Motor neuron (in vitro differentiated cells): ENCODE measurements around the gene DLL1. TPM values are rescaled to one million over a fixed set of nuclear protein-coding genes. Genes with fewer than 3 reads are reported as not detected.

ENCODE experiments used
- ATAC-seq, 8 experiments: fragments of 200-7000 bp; cut with Tn5 transposase; replicated peaks in 6 of 8; 2 replicates each; pipeline ENCODE4 v1.8.0; 2021; ENCODE audit warnings: mild to moderate bottlenecking in 8 of 8, moderate library complexity in 8 of 8
- H3K27ac ChIP-seq, 2 donors: fragments of 250-450 bp; sonication (Bioruptor Pico); 2 replicates each; pipeline ENCODE4 v1.9.0; 2021; ENCODE audit warnings: antibody characterized with exemption in 2 of 2, mild to moderate bottlenecking in 2 of 2, moderate library complexity in 1 of 2
- H3K4me1 ChIP-seq, 2 donors: fragments of 250-450 bp; sonication (Bioruptor Pico); replicated peaks in 1 of 2; 2 replicates each; pipeline ENCODE4 v1.6.1; 2021; ENCODE audit warnings: antibody characterized with exemption in 2 of 2, mild to moderate bottlenecking in 2 of 2, moderate library complexity in 1 of 2
- H3K4me3 ChIP-seq, 5 donors: fragments of 250-450 bp; sonication (Bioruptor Pico); 2 replicates each; pipeline ENCODE4 v1.9.0; 2021; ENCODE audit warnings: antibody characterized with exemption in 5 of 5, mild to moderate bottlenecking in 5 of 5, moderate library complexity in 4 of 5
- WGBS, 10 experiments: fragments of 450-650 bp; shearing (Covaris generic); methylation state at CpG; one replicate each; pipeline ENCODE4 v1.0.0; 2022; 5-methylcytosine and 5-hydroxymethylcytosine counted together
- in situ Hi-C, 9 experiments: fragments of 400-800 bp; cut with MboI; loops; one replicate each; pipeline ENCODE4 v1.15.0; 2021; ENCODE audit warnings: low sequenced_read_pairs in 9 of 9, low pct_unique_long_range_greater_than_20kb in 2 of 9; ENCODE audit not compliant: unreplicated experiment in 9 of 9
- total RNA-seq, 8 experiments: library from RNA; unstranded; fragments of 300-600 nt; gene quantifications; 2 replicates each; pipeline versions ENCODE4 v1.2.3 to v1.2.4, GENCODE V29; 2022

DLL1 gene
- total RNA-seq, 8 experiments from 2014 or later = 2.9 to 85.9 (median 10.7) TPM

DNA sequence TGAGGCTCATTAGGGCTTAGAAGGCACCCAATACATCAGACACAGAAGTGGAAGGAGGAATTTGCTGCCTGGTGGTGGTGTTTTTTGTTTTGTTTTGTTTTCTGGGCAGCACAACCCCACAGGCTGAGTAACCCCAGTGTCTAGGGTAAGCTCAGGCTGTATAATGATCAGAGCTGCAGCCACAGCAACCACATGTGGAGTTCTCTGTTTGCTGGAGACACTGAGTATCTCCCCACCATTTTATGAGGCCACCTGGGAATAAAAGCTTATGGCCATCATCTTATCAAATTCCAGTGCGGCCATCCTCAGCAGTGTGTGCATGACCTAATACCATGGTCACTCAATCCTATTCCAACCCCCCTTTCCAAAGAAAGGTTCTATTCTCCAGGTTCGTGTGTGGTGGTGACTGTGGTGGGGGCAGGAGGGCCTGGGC is 3.4 kb upstream of the DLL1 start:
- ATAC-seq = no peak
- Histone ChIP-seq H3K27ac (no peak overlapping the region), H3K4me1 (peaks cover 52 to 58% of the 10 kb centered on the region in 2 donors), H3K4me3 (no peak overlapping the region)
- 0 to 63% (median 40%) methylated on average over 1 to 2 of the region's 2 CpGs; no CpG with 5 or more reads in 5 of the 10 experiments for WGBS, 10 experiments
- in situ Hi-C loops = loop anchor here in 2 of 9 experiments (25.0 kb wide), 1 partner anchor 457 kb away; no protein-coding TSS in a partner anchor

DNA sequence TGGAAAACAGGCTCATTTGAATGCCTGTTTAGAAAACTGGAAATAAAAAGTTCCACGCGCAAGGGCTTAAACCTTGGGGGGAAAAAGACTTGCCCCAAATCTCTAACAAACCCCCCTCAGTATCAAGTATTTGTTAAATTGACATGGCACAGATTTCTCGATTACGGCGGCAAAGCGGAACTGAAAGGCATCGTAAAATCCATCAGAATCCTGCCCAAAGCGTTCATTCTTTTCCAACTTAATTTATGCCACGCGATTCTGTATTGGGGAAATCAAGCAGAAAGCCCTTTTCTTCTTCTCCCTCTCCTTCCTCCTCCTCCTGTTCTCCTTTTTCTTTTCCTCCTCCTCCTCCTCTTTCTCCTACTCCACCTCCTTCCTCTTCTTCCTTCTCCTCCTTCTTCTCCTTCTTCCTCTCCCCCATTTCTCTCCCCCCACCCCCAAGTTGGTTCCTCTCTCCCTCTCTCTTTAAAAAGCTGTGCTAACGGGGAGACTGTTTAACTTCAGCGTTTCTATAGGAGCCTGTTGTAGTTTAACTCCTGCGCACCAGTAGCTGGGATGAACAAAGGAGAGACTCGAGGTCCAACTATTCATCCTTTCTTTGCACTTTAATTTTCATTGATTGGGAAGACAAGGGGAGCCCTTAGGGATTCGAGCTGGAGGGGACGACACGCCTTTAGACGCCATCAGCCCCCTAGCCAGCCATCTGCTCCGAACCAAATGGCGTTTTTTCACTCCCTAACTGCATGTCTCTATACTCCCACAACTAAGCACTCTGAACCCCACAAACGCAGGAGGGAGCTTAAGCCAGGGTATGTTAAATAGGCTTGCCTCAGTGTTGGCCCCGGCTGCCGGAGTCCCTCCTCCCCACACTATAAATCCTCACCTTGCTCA is 2.7 kb upstream of the DLL1 start:
- H3K4me3 ChIP-seq = peak overlapping the region in 1 of 5 donors; percentile 8
- in situ Hi-C loops = loop anchor here in 2 of 9 experiments (25.0 kb wide), 1 partner anchor 456 kb away; no protein-coding TSS in a partner anchor
- H3K27ac ChIP-seq = no peak overlapping the region
- H3K4me1 ChIP-seq = peaks cover 55 to 56% of the 10 kb centered on the region in 2 donors
- 0 to 32% (median 9%) methylated on average over 3 to 18 of the region's 23 CpGs for WGBS, 10 experiments
- no peak for ATAC-seq

- Histone ChIP-seq H3K27ac (peak overlapping the region in 1 of 2 donors; percentile 40), H3K4me1 (peaks cover 60 to 61% of the 10 kb centered on the region in 2 donors), H3K4me3 (peak overlapping the region in 2 of 5 donors; percentile 48 to 86)
- WGBS, 10 experiments = 0 to 19% (median 5%) methylated on average over 1 to 9 of the region's 13 CpGs; no CpG with 5 or more reads in 2 of the 10 experiments
- in situ Hi-C loops = loop anchor here in 2 of 9 experiments (25.0 kb wide), 1 partner anchor 455 kb away; no protein-coding TSS in a partner anchor
- ATAC-seq = no peak
Measured at GRCh38 chr6:170292407-170293158, 1.7 kb upstream of the DLL1 start.

GRCh38 chr6:170292111-170292406 is 1.2 kb upstream of the DLL1 start:
- peak overlapping the region; percentile 40 to 87 for H3K27ac ChIP-seq
- in situ Hi-C loops = loop anchor here in 2 of 9 experiments (25.0 kb wide), 1 partner anchor 455 kb away; no protein-coding TSS in a partner anchor
- 0 to 10% (median 0%) methylated on average over 2 to 5 of the region's 11 CpGs; no CpG with 5 or more reads in 6 of the 10 experiments for WGBS, 10 experiments
- peaks cover 59 to 60% of the 10 kb centered on the region in 2 donors for H3K4me1 ChIP-seq
- no peak for ATAC-seq
- H3K4me3 ChIP-seq = peak overlapping the region; percentile 48 to 86 (median 78)

DNA sequence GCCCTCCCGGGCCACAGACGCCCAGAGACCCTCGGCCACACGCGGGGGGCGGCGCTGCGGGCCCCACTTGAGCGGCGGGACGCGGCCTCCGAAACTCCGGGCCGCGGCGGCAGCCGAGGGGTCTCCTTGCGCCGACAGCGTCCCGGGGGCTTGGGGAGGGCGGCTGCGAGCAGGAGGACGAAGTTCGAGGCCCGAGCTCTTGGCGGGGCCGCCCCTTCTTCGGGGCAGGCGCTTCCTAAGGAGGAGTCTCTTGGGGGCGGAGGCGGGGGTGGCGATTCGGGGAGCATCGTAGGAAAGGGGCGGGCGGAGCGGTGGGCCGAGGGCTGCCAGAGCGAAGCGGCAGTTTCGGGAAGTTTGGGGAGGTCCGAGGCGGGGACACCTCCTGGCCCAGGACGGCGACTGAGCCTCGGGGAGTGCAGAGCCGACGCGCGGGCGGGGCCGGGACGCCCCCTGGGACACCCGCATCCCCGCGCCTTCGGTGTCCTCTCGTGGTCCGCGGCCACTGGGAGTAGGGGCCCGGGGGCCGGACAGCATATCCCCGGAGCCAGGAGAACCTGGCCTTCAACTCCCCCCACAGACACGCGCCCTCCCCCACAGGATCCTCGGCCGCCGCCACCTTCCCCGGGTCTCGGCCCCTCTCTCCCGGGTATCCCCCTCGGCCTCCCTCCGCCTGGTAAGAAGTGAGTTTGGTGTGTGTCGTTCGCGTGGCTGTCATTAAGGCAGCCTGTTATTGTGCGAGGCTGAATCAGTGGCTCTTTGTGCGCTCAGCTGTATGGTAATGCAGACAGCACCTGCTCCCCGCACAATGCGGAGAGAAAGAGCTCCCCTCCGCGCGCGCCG is 613 bp upstream of the DLL1 start:
- peak; percentile 3 to 61 (median 54) for ATAC-seq

GRCh38 chr6:170289951-170290295 is 955 bp downstream of the DLL1 start:
- peak in 7 of 8 experiments; percentile 2 to 37 (median 16) for ATAC-seq
- in situ Hi-C loops = loop anchor here in 2 of 9 experiments (25.0 kb wide), 1 partner anchor 453 kb away; no protein-coding TSS in a partner anchor
- H3K4me3 ChIP-seq = peak overlapping the region; percentile 48 to 86 (median 78)
- WGBS, 10 experiments = 0% methylated on average over 1 of the region's 41 CpGs; no CpG with 5 or more reads in 9 of the 10 experiments
- peaks cover 61 to 64% of the 10 kb centered on the region in 2 donors for H3K4me1 ChIP-seq
- peak overlapping the region; percentile 64 to 70 for H3K27ac ChIP-seq

More for the DNA sequence above, 613 bp upstream of the DLL1 start:
- Histone ChIP-seq H3K27ac (peak overlapping the region; percentile 84 to 87), H3K4me1 (peaks cover 59 to 60% of the 10 kb centered on the region in 2 donors), H3K4me3 (peak overlapping the region; percentile 48 to 86 (median 78))
- in situ Hi-C loops = loop anchor here in 2 of 9 experiments (25.0 kb wide), 1 partner anchor 454 kb away; no protein-coding TSS in a partner anchor
- 0% methylated on average over 3 to 6 of the region's 87 CpGs; no CpG with 5 or more reads in 8 of the 10 experiments for WGBS, 10 experiments

DNA sequence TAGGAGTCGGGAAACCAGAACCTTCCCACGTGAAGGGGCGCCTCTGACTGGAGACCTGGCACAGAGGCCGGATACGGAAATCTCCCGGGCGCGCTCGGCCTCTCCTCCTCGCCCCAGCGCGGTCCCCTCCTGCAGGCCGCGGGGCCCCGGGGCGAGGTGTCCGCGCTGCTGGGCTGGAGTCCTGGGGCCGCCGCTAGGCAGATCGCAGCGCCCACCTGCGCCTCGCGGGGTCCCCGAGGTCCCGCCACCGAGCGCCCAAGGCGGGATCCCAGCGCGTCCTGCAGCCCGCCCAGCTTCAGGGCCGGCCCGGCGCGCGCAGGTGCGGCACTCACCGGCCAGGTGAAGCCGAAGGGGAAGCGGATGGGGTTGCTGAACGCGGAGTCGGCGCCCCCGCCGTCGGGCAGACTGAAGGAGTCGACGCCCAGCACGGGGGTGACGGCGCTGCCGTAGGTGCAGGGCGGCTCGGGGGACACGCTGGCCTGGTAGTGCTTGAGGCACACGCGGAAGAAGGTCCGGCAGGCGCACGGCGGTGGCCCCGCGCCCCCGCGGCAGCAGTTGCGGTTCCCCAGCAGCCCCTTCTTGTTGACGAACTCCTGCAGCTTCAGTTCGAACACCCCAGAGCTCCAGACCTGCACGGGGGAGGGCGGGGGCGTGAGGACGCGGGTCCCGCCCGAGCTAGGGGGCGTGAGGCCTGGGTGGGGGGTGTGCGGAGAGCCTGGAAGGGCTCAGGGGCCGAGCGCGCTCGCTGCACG is 1.5 kb downstream of the DLL1 start:
- peak in 5 of 8 experiments; percentile 0 to 20 (median 10) for ATAC-seq
- Histone ChIP-seq H3K4me3 (peak overlapping the region; percentile 48 to 86 (median 78)), H3K4me1 (peaks cover 55 to 58% of the 10 kb centered on the region in 2 donors), H3K27ac (peak overlapping the region; percentile 64 to 70)
- in situ Hi-C loops = loop anchor here in 2 of 9 experiments (25.0 kb wide), 1 partner anchor 452 kb away; no protein-coding TSS in a partner anchor
- 0 to 100% (median 2%) methylated on average over 1 to 14 of the region's 85 CpGs; no CpG with 5 or more reads in 6 of the 10 experiments for WGBS, 10 experiments

DNA sequence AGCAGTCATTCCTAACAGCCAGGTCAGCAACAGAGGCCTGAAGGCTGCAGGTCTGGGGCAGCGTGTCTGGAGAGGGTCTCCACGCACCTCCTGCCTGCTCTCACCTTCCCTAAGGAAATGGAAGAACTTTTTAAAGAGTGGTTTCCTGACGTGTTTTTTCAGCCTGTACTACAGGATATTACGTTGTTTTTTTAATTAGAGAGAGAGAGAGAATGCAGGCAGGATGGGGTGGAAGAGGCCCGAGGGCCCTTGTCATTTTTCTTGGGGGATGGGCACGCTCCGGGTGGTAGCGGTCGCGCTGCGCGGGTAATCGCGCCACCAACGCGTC is 2.1 kb downstream of the DLL1 start:
- H3K4me1 ChIP-seq = peaks cover 50 to 53% of the 10 kb centered on the region in 2 donors
- in situ Hi-C loops = loop anchor here in 2 of 9 experiments (25.0 kb wide), 1 partner anchor 452 kb away; no protein-coding TSS in a partner anchor
- ATAC-seq = no peak
- H3K4me3 ChIP-seq = peak overlapping the region; percentile 48 to 86 (median 78)
- H3K27ac ChIP-seq = no peak overlapping the region
- WGBS, 10 experiments = 4 to 100% (median 13%) methylated on average over 2 to 11 of the region's 16 CpGs; no CpG with 5 or more reads in 4 of the 10 experiments

- WGBS, 10 experiments = 40 to 92% (median 64%) methylated on average over 6 to 12 of the region's 33 CpGs; no CpG with 5 or more reads in 5 of the 10 experiments
- in situ Hi-C loops = loop anchor here in 2 of 9 experiments (25.0 kb wide), 1 partner anchor 451 kb away; no protein-coding TSS in a partner anchor
- H3K4me1 ChIP-seq = peaks cover 43 to 46% of the 10 kb centered on the region in 2 donors
- H3K4me3 ChIP-seq = peak overlapping the region; percentile 48 to 86 (median 78)
- H3K27ac ChIP-seq = no peak overlapping the region
- ATAC-seq = no peak
Measured at GRCh38 chr6:170288091-170288631, 2.7 kb downstream of the DLL1 start.

GRCh38 chr6:170287371-170287876 is 3.5 kb downstream of the DLL1 start:
- no peak for ATAC-seq
- 60 to 97% (median 69%) methylated on average over 1 to 5 of the region's 12 CpGs; no CpG with 5 or more reads in 6 of the 10 experiments for WGBS, 10 experiments
- Histone ChIP-seq H3K4me3 (peak overlapping the region in 4 of 5 donors; percentile 3 to 12 (median 6)), H3K27ac (no peak overlapping the region), H3K4me1 (peaks cover 36 to 39% of the 10 kb centered on the region in 2 donors)
- in situ Hi-C loops = loop anchor here in 2 of 9 experiments (25.0 kb wide), 1 partner anchor 450 kb away; no protein-coding TSS in a partner anchor

- H3K27ac ChIP-seq = no peak overlapping the region
- H3K4me3 ChIP-seq = peak overlapping the region in 3 of 5 donors; percentile 0 to 7 (median 5)
- WGBS, 10 experiments = 13 to 57% methylated on average over 1 of the region's 2 CpGs; no CpG with 5 or more reads in 8 of the 10 experiments
- in situ Hi-C loops = loop anchor here in 2 of 9 experiments (25.0 kb wide), 1 partner anchor 450 kb away; no protein-coding TSS in a partner anchor
- no peak for ATAC-seq
- peaks cover 31 to 33% of the 10 kb centered on the region in 2 donors for H3K4me1 ChIP-seq
Measured at GRCh38 chr6:170286934-170287265, 4.0 kb downstream of the DLL1 start.
